ENCODE results near the gene AP2A2. TPM values are rescaled to one million over a fixed set of nuclear protein-coding genes. Genes with fewer than 3 reads are reported as not detected.

Gene AP2A2
- total RNA-seq, 2 experiments from 2014 or later, result 45.9 to 46.6 TPM

DNA sequence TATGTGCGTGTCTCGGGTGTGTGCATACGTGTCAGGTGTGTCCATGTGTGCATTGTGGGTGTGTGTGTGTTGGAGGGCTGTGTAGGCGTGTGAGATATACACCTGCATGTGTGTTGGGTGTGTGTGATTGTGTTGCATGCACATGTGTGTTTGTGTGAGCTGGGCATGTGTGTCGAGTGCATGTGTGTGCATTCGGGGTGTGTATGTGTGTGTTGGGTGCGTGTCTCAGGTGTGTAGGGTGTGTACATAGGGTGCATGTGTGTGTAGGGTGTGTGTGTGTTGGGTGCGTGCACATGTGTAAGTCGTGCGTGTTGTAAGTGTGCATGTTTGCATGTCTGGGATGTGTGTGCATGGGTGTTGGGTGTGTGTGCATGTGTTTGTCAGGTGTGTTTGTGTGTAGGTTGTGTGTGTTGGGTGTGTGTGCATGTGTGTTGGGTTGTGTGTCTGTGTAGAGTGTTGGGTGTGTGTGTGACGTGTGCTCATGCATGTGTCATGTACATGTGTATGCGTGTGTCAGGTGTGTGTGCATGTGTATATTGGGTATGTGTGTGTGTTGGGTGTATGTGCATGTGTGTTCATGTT is 106.7 kb downstream of the AP2A2 start:
- Mint-ChIP-seq H3K27me3 (no peaks in the 10 kb centered on the region), H3K9me3 (no peaks in the 10 kb centered on the region), H3K36me3 (ENCODE audit: low read depth) (no peaks in the 10 kb centered on the region), H3K4me3 (no peak overlapping the region), H3K27ac (no peak overlapping the region), H3K4me1 (ENCODE audit: low read depth) (no peaks in the 10 kb centered on the region)
- TF ChIP-seq, protein P1, sequence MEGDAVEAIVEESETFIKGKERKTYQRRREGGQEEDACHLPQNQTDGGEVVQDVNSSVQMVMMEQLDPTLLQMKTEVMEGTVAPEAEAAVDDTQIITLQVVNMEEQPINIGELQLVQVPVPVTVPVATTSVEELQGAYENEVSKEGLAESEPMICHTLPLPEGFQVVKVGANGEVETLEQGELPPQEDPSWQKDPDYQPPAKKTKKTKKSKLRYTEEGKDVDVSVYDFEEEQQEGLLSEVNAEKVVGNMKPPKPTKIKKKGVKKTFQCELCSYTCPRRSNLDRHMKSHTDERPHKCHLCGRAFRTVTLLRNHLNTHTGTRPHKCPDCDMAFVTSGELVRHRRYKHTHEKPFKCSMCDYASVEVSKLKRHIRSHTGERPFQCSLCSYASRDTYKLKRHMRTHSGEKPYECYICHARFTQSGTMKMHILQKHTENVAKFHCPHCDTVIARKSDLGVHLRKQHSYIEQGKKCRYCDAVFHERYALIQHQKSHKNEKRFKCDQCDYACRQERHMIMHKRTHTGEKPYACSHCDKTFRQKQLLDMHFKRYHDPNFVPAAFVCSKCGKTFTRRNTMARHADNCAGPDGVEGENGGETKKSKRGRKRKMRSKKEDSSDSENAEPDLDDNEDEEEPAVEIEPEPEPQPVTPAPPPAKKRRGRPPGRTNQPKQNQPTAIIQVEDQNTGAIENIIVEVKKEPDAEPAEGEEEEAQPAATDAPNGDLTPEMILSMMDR (IDR thresholded peaks at IDR 0.05), result no peak
- ChIA-PET CTCF (no interaction called here), POLR2A (no interaction called here)
- ATAC-seq (ENCODE audit: poor library complexity) (no peak), DNase-seq (no peak)
- no peaks in the 10 kb centered on the region for H3K27me3 ChIP-seq (ENCODE audit: control insufficient read depth in 1 of 2, insufficient read depth in 2 of 2, low read length in 2 of 2)
- H3K4me1 ChIP-seq (ENCODE audit: insufficient read depth, low read length), result no peaks in the 10 kb centered on the region
- H3K36me3 ChIP-seq (ENCODE audit: insufficient read depth, low read length), result no peaks in the 10 kb centered on the region
- intact Hi-C loops (cut with DNase I, micrococcal nuclease), result no loop called here
- H3K27ac ChIP-seq (ENCODE audit: low read depth in 1 of 2, low read length in 2 of 2), result no peak overlapping the region
- no peak overlapping the region for H3K4me3 ChIP-seq (ENCODE audit: low read length)
- no peaks in the 10 kb centered on the region for H3K9me3 ChIP-seq (ENCODE audit: control insufficient read depth in 1 of 2, insufficient read depth in 1 of 2, low read length in 2 of 2)

DNA sequence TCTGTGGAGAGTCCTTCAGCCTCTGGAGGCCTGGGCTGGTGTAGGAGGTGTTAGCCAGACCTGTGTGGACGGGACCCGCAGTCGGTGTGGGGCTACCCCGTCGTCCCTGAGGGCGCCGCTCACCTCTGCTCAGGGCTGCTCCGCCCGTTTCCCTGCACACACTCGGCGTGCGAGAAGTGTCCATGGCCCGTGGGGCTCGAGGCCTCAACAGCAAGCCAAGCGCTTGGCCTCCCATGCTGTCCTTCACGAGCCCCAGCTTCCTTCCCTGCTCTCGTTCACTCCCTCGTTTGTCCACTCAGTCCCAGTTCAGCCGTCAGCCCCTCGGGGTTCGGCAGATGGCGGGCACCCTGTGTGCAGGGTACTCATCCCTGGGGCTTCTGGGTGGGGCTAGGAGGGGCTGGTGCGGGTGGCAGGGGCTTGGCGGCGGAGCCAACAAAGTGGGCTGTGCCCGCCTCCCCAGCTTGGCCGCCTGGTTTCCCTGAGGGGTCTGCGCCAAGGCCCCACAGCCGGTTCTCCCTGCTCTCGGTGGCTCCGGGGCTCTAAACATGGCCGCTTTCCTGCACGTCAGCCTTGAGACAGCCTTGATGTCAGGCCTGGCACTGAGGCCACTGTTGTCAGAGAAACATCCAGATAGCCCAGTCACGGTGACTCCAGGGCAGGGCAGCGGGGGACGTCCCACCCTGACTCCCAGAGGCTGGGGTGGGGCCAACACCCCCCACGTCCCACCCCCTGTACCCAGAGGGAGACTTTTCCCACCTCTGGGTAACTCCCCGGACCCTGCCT is 107.5 kb downstream of the AP2A2 start:
- intact Hi-C loops (cut with DNase I, micrococcal nuclease), result no loop called here
- no peak overlapping the region for H3K27ac ChIP-seq (ENCODE audit: low read depth in 1 of 2, low read length in 2 of 2)
- H3K9me3 ChIP-seq (ENCODE audit: control insufficient read depth in 1 of 2, insufficient read depth in 1 of 2, low read length in 2 of 2), result no peaks in the 10 kb centered on the region
- H3K4me3 Mint-ChIP-seq, result no peak overlapping the region
- H3K4me3 ChIP-seq (ENCODE audit: low read length), result no peak overlapping the region
- no peak for DNase-seq
- ChIA-PET POLR2A (no interaction called here), CTCF (no interaction called here)
- TF ChIP-seq, protein P1 (IDR thresholded peaks at IDR 0.05), result no peak
- H3K36me3 ChIP-seq (ENCODE audit: insufficient read depth, low read length), result no peaks in the 10 kb centered on the region
- ATAC-seq (ENCODE audit: poor library complexity), result no peak
- H3K27ac Mint-ChIP-seq, result no peak overlapping the region
- H3K4me1 Mint-ChIP-seq (ENCODE audit: low read depth), result no peaks in the 10 kb centered on the region
- H3K9me3 Mint-ChIP-seq, result no peaks in the 10 kb centered on the region
- H3K36me3 Mint-ChIP-seq (ENCODE audit: low read depth), result no peaks in the 10 kb centered on the region
- no peaks in the 10 kb centered on the region for H3K4me1 ChIP-seq (ENCODE audit: insufficient read depth, low read length)
- no peaks in the 10 kb centered on the region for H3K27me3 Mint-ChIP-seq
- no peaks in the 10 kb centered on the region for H3K27me3 ChIP-seq (ENCODE audit: control insufficient read depth in 1 of 2, insufficient read depth in 2 of 2, low read length in 2 of 2)

DNA sequence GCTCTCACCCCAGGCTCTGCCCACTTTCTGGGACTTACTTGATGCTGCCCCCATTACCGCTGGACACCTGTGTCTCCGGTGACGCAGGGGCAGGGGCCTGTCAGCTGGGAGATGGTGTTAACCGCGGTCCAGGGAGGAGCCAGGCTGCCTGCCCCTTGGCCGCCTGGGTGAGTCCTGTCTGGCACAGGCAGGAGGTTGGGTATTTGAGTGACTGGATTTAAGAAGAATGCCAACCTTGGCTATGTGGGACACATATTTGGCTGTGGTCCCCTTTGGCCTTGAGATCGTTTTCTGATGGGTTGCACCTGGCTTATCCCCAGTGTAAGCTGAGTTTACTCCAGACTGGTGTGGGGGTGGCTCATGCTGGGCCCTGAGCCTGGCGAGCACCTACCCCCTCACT is 108.3 kb downstream of the AP2A2 start:
- intact Hi-C loops (cut with DNase I, micrococcal nuclease), result no loop called here
- TF ChIP-seq, protein P1 (IDR thresholded peaks at IDR 0.05), result no peak
- Histone ChIP-seq H3K4me3 (ENCODE audit: low read length) (no peak overlapping the region), H3K36me3 (ENCODE audit: insufficient read depth, low read length) (no peaks in the 10 kb centered on the region), H3K27ac (ENCODE audit: low read depth in 1 of 2, low read length in 2 of 2) (no peak overlapping the region), H3K27me3 (ENCODE audit: control insufficient read depth in 1 of 2, insufficient read depth in 2 of 2, low read length in 2 of 2) (no peaks in the 10 kb centered on the region), H3K9me3 (ENCODE audit: control insufficient read depth in 1 of 2, insufficient read depth in 1 of 2, low read length in 2 of 2) (no peaks in the 10 kb centered on the region), H3K4me1 (ENCODE audit: insufficient read depth, low read length) (no peaks in the 10 kb centered on the region)
- Mint-ChIP-seq H3K27me3 (no peaks in the 10 kb centered on the region), H3K27ac (no peak overlapping the region), H3K9me3 (no peaks in the 10 kb centered on the region), H3K4me1 (ENCODE audit: low read depth) (no peaks in the 10 kb centered on the region), H3K36me3 (ENCODE audit: low read depth) (no peaks in the 10 kb centered on the region), H3K4me3 (no peak overlapping the region)
- ATAC-seq (ENCODE audit: poor library complexity) (no peak), DNase-seq (no peak)
- ChIA-PET POLR2A (no interaction called here), CTCF (interaction anchor here (0.6 kb wide), 1 partner anchor 106 kb away, joined by 3 read pairs; no protein-coding TSS in a partner anchor)

All from CD4-positive, alpha-beta T cell (primary cell).